Peyer's patch (tissue), 4 donors: ENCODE results near the gene MX1.

ENCODE experiments used
- CTCF ChIP-seq, 6 experiments: fragments of 450-650 bp in 4 of 6; fragments of 200-600 bp in 2 of 6; sonication (generic) in 1 of 6; IDR thresholded peaks; one replicate each; pipeline ENCODE4 v1.5.1; 2017 to 2019; ENCODE audit warnings: antibody characterized with exemption in 6 of 6, mild to moderate bottlenecking in 3 of 6, moderate library complexity in 1 of 6
- POLR2A ChIP-seq, 2 donors: fragments of 450-650 bp; IDR thresholded peaks; one replicate each; pipeline ENCODE4 v1.5.1; 2017; ENCODE audit warnings: antibody characterized with exemption in 2 of 2, mild to moderate bottlenecking in 2 of 2, moderate library complexity in 2 of 2

- TF ChIP-seq CTCF (IDR thresholded peaks at IDR 0.05) (no peak), POLR2A (IDR thresholded peaks at IDR 0.05) (no peak)
Observed at GRCh38 chr21:41390043-41390639, 35.9 kb upstream of the MX1 start.
